ENCODE measurements around the gene COL5A1.
"Not testable (repeated sequence)": the region's sequence is repeated elsewhere in the genome, so short reads cannot be mapped to it uniquely, and the experiment has no call there.

Gene COL5A1

GRCh38 chr9:134846187-134846586 is 204.6 kb downstream of the COL5A1 start:
- DNase-seq = no peak

- DNase-seq = no peak
These were observed 205.1 kb downstream of the COL5A1 start for GRCh38 chr9:134846699-134847098.

GRCh38 chr9:134847138-134847537 is 205.5 kb downstream of the COL5A1 start:
- no peak for DNase-seq

GRCh38 chr9:134847752-134848432 is 206.3 kb downstream of the COL5A1 start:
- no peak for DNase-seq

GRCh38 chr9:134848504-134848903 is 206.9 kb downstream of the COL5A1 start:
- no peak for DNase-seq

- no peak for DNase-seq
These were observed 209.0 kb downstream of the COL5A1 start for GRCh38 chr9:134850611-134851010.

- DNase-seq = no peak
These were observed 209.4 kb downstream of the COL5A1 start for GRCh38 chr9:134851020-134851419.

GRCh38 chr9:134852906-134853654 is 211.5 kb downstream of the COL5A1 start:
- DNase-seq = no peak

- no peak for DNase-seq
These were observed 212.3 kb downstream of the COL5A1 start for GRCh38 chr9:134853893-134854292.

GRCh38 chr9:134854541-134854981 is 213.0 kb downstream of the COL5A1 start:
- DNase-seq = no peak

- DNase-seq = no peak
These were observed 213.8 kb downstream of the COL5A1 start for GRCh38 chr9:134855231-134855899.

- DNase-seq = no peak
These were observed 214.3 kb downstream of the COL5A1 start for GRCh38 chr9:134855900-134856377.

GRCh38 chr9:134857451-134857850 is 215.8 kb downstream of the COL5A1 start:
- DNase-seq = not testable (repeated sequence)

- DNase-seq = no peak
These were observed 216.6 kb downstream of the COL5A1 start for GRCh38 chr9:134858051-134858841.

GRCh38 chr9:134860510-134860909 is 218.9 kb downstream of the COL5A1 start:
- DNase-seq = no peak

GRCh38 chr9:134861595-134862334 is 220.2 kb downstream of the COL5A1 start:
- DNase-seq = no peak

GRCh38 chr9:134863306-134863902 is 221.8 kb downstream of the COL5A1 start:
- DNase-seq = no peak

GRCh38 chr9:134863941-134864820 is 222.6 kb downstream of the COL5A1 start:
- DNase-seq = no peak

- DNase-seq = no peak
These were observed 223.2 kb downstream of the COL5A1 start for GRCh38 chr9:134864821-134865190.

- no peak for DNase-seq
These were observed 226.5 kb downstream of the COL5A1 start for GRCh38 chr9:134867917-134868750.

All from CD4-positive, alpha-beta T cell treated with Interleukin-4 for 4 hours (primary cell).